Measurements from ENCODE around the gene STRN3.

The STRN3 gene

DNA sequence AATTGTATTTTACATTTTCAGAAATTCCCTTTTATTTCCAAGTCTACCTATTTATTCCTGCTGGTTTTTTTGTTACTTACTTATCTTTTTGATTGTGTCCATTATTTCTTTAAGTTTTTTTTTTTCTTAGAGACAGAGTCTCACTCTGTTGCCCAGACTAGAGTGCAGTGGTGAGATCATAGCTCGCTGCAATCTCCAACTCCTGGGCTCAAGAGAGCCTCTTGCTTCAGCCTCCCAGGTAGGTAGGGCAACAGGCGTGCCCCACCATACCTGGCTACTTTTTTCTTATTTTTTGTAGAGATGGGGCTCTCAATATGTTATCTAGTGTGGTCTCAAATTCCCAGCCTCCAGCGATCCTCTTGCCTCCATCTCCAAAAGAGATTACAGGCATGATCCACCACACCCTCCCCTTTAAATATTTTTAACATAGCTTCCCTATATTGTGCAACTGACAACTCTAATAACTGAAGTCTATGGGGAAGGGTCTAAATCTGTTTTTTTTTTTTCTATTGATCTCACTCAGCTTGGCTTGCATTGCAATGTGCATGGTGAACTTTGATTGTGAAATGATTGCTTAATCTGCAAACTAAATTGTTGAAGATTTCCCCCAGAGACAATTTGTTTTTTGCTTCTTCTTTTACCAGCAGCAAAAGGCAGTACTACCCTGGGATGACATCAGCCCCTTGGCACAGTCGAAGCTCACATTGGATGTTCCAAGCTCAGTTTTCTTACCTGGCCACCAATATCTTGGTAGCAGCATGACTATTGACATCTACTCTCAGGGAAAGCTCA is 177.5 kb downstream of the STRN3 start:
- H3K4me3 ChIP-seq (replicated peaks; ENCODE audit: low read depth, low read length) = no peak overlapping the region
- no peak for DNase-seq (ENCODE audit: extremely low read depth, low read depth)
- TF ChIP-seq, protein P1, sequence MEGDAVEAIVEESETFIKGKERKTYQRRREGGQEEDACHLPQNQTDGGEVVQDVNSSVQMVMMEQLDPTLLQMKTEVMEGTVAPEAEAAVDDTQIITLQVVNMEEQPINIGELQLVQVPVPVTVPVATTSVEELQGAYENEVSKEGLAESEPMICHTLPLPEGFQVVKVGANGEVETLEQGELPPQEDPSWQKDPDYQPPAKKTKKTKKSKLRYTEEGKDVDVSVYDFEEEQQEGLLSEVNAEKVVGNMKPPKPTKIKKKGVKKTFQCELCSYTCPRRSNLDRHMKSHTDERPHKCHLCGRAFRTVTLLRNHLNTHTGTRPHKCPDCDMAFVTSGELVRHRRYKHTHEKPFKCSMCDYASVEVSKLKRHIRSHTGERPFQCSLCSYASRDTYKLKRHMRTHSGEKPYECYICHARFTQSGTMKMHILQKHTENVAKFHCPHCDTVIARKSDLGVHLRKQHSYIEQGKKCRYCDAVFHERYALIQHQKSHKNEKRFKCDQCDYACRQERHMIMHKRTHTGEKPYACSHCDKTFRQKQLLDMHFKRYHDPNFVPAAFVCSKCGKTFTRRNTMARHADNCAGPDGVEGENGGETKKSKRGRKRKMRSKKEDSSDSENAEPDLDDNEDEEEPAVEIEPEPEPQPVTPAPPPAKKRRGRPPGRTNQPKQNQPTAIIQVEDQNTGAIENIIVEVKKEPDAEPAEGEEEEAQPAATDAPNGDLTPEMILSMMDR (IDR thresholded peaks at IDR 0.05; ENCODE audit: low read depth, low read length, missing control alignments) = no peak

Measured in HFF-Myc (cell line).